ENCODE results near the gene NANOS3.

GRCh38 chr19:13913352-13913751 is 36.4 kb downstream of the NANOS3 start:
- TF ChIP-seq, protein P1, sequence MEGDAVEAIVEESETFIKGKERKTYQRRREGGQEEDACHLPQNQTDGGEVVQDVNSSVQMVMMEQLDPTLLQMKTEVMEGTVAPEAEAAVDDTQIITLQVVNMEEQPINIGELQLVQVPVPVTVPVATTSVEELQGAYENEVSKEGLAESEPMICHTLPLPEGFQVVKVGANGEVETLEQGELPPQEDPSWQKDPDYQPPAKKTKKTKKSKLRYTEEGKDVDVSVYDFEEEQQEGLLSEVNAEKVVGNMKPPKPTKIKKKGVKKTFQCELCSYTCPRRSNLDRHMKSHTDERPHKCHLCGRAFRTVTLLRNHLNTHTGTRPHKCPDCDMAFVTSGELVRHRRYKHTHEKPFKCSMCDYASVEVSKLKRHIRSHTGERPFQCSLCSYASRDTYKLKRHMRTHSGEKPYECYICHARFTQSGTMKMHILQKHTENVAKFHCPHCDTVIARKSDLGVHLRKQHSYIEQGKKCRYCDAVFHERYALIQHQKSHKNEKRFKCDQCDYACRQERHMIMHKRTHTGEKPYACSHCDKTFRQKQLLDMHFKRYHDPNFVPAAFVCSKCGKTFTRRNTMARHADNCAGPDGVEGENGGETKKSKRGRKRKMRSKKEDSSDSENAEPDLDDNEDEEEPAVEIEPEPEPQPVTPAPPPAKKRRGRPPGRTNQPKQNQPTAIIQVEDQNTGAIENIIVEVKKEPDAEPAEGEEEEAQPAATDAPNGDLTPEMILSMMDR (IDR thresholded peaks at IDR 0.05) = no peak
- TF ChIP-seq EZH2 (IDR thresholded peaks at IDR 0.05) = no peak

Measured in neural progenitor cell (in vitro differentiated cells).